A673 (cell line): ENCODE measurements around the gene ESRRA. TPM values are rescaled to one million over a fixed set of nuclear protein-coding genes. Genes with fewer than 3 reads are reported as not detected.
A peak's percentile ranks its signal among the peaks of the same experiment; 100 is the strongest.

Experiments
- BruUV-seq: library from RNA; stranded (reverse); fragments of 400-500 nt; replicated peaks from 2 replicates; lab custom pipeline; 2021; lab: Mats Ljungman, UMichigan
- CTCF ChIA-PET: fragments of 300-600 bp; sonication (Branson Sonifier 250); formaldehyde crosslinking; loops from one replicate; lab custom pipeline; 2022; ENCODE audit warnings: antibody characterized with exemption; lab: Charles Lee
- POLR2A ChIA-PET: fragments of 300-600 bp; sonication (Branson Sonifier 250); formaldehyde crosslinking; loops from one replicate; lab custom pipeline; 2022; ENCODE audit warnings: antibody characterized with exemption; ENCODE audit not compliant: low non-redundant PET; lab: Charles Lee
- DNase-seq: peaks from one replicate; pipeline ENCODE4 v3.0.0-alpha.2; 2015; ENCODE audit warnings: low spot score
- H3K27ac ChIP-seq: fragments of 200-600 bp; sonication (generic); 2 replicates; pipeline ENCODE4 v1.5.1; 2016; ENCODE audit warnings: mixed run types, low read depth, mild to moderate bottlenecking, mixed read lengths, antibody characterized with exemption, low read length; ENCODE audit not compliant: poor library complexity, severe bottlenecking
- H3K27me3 ChIP-seq: fragments of 200-600 bp; sonication (generic); replicated peaks from 2 replicates; pipeline ENCODE4 v1.6.1; 2017; ENCODE audit warnings: mixed run types, low read depth, mild to moderate bottlenecking, mixed read lengths, antibody characterized with exemption, low read length; ENCODE audit not compliant: insufficient read depth, poor library complexity
- H3K36me3 ChIP-seq: fragments of 200-600 bp; sonication (generic); 2 replicates; pipeline ENCODE4 v1.6.1; 2016; ENCODE audit warnings: mixed run types, mild to moderate bottlenecking, mixed read lengths, antibody characterized with exemption, low read length; ENCODE audit not compliant: insufficient read depth, poor library complexity, severe bottlenecking
- H3K4me1 ChIP-seq: fragments of 200-600 bp; sonication (generic); 2 replicates; pipeline ENCODE4 v1.6.1; 2017; ENCODE audit warnings: mixed run types, mild to moderate bottlenecking, mixed read lengths, antibody characterized with exemption, low read length; ENCODE audit not compliant: insufficient read depth, poor library complexity, severe bottlenecking
- H3K4me3 ChIP-seq: fragments of 200-600 bp; sonication (generic); 2 replicates; pipeline ENCODE4 v1.5.1; 2016; ENCODE audit warnings: low read depth, mixed run types, mild to moderate bottlenecking, mixed read lengths, low read length; ENCODE audit not compliant: poor library complexity, severe bottlenecking
- H3K9me3 ChIP-seq: fragments of 200-600 bp; sonication (generic); 2 replicates; pipeline ENCODE4 v1.6.1; 2016; ENCODE audit warnings: mixed run types, low read depth, mild to moderate bottlenecking, mixed read lengths, antibody characterized with exemption, low read length; ENCODE audit not compliant: poor library complexity, severe bottlenecking
- CTCF ChIP-seq: fragments of 300-800, 200-600 bp; sonication (generic); conservative IDR thresholded peaks from 2 replicates; pipeline ENCODE4 v1.5.1; 2017; ENCODE audit warnings: low read depth, mild to moderate bottlenecking, antibody characterized with exemption, low read length, moderate library complexity, mixed read lengths
- EZH2 ChIP-seq: fragments of 200-600 bp; sonication (generic); IDR thresholded peaks from 2 replicates; pipeline ENCODE4 v1.6.1; 2017; ENCODE audit warnings: borderline replicate concordance, low read depth, mild to moderate bottlenecking, mixed read lengths, antibody characterized with exemption, low read length; ENCODE audit not compliant: poor library complexity, severe bottlenecking
- intact Hi-C: fragments of 100-400 bp; cut with micrococcal nuclease; formaldehyde crosslinking; loops from one replicate; pipeline ENCODE4 v1.10.0; 2022; ENCODE audit not compliant: unreplicated experiment
- total RNA-seq: library from RNA; stranded (reverse); gene quantifications from 2 replicates; pipeline ENCODE4 v1.2.3, GENCODE V29; 2021

The ESRRA gene
- total RNA-seq, 1 experiment from 2014 or later: 63.8 TPM

DNA sequence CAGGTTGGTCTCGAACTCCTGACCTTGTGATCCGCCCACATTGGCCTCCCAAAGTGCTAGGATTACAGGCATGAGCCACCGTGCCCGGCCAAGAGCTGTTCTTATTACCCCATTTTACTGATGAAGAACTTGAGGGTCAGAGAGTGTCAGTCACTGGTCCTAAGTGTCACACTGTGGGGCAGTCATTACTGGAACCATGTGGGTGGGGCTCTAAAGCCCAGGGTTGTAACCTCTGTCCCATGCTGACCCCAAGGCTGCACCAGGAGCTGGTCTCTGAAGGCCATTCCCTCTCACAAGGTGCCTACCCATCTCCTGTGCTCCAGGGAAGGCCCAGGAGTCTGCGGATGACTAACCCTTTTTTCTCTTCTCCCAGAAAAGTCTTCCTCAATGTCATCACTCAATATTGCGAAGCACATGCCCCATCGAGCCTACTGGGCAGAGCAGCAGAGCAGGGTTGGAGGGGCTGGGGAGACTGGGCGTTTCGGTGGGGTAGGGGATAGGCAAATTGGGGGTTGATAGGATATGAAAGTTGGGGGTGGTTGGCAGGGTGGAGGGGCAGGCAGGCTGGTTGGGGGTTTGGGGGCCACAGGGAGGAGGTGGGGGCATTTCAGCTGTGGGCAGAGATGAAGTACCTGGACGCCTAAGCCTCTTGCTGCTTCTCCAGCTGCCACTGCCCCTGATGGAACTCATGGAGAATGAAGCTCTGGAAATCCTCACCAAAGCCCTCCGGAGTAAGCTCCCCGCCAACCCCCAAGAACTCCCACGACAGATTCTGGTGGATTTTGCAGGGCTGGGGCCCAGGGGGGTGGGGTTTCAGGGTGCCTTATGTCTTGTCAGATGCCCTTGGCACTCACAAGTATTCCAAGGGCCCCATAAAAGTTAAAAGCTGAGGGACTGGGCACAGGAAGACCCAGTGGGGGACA lies 2.0 kb upstream of the ESRRA start:
- BruUV-seq: no TSS peak
- peaks cover 4% of the 10 kb centered on the region for H3K36me3 ChIP-seq
- H3K27me3 ChIP-seq: peaks cover 13% of the 10 kb centered on the region
- H3K9me3 ChIP-seq: no peaks in the 10 kb centered on the region
- H3K4me3 ChIP-seq: no peak overlapping the region
- POLR2A ChIA-PET: no interaction called here
- TF ChIP-seq EZH2 (no peak), CTCF (no peak)
- no peak for DNase-seq
- CTCF ChIA-PET: interaction anchor here (1.4 to 2.6 kb wide), 6 partner anchors 14 to 99 kb away, joined by 3 to 23 read pairs (median 10); partner anchors contain the start of genes FERMT3, PRDX5 and TRMT112
- H3K4me1 ChIP-seq: peaks cover 24% of the 10 kb centered on the region
- intact Hi-C loops: loop anchor here (2.0 to 5.0 kb wide), 3 partner anchors 33 to 116 kb away; partner anchors contain the start of genes FKBP2 and STIP1
- no peak overlapping the region for H3K27ac ChIP-seq

DNA sequence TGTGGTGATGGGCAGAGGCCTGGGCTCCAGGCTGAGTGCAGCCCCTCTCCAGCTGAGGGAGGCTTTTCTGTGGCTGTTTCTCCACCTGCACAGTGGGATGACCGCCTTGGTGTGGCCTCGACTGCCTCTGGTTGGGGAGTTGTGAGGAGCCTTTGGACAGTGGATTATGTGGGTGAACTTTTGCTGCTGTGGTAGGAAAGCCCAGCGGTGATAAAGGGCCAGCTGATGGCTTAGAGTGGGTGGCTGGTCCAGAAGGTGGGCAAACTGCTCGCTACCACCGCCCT lies 1.4 kb upstream of the ESRRA start:
- intact Hi-C loops: loop anchor here (2.0 to 5.0 kb wide), 3 partner anchors 33 to 117 kb away; partner anchors contain the start of genes FKBP2 and STIP1
- H3K9me3 ChIP-seq: no peaks in the 10 kb centered on the region
- TF ChIP-seq EZH2 (no peak), CTCF (no peak)
- H3K36me3 ChIP-seq: peaks cover 4% of the 10 kb centered on the region
- ChIA-PET POLR2A (no interaction called here), CTCF (interaction anchor here (0.8 to 2.6 kb wide), 8 partner anchors 14 to 119 kb away, joined by 3 to 23 read pairs (median 10); partner anchors contain the start of genes FERMT3, PRDX5 and TRMT112)
- no peak for DNase-seq
- H3K4me1 ChIP-seq: peaks cover 24% of the 10 kb centered on the region
- BruUV-seq: no TSS peak
- H3K27me3 ChIP-seq: peaks cover 12% of the 10 kb centered on the region
- no peak overlapping the region for H3K27ac ChIP-seq
- H3K4me3 ChIP-seq: peak overlapping the region; percentile 58

DNA sequence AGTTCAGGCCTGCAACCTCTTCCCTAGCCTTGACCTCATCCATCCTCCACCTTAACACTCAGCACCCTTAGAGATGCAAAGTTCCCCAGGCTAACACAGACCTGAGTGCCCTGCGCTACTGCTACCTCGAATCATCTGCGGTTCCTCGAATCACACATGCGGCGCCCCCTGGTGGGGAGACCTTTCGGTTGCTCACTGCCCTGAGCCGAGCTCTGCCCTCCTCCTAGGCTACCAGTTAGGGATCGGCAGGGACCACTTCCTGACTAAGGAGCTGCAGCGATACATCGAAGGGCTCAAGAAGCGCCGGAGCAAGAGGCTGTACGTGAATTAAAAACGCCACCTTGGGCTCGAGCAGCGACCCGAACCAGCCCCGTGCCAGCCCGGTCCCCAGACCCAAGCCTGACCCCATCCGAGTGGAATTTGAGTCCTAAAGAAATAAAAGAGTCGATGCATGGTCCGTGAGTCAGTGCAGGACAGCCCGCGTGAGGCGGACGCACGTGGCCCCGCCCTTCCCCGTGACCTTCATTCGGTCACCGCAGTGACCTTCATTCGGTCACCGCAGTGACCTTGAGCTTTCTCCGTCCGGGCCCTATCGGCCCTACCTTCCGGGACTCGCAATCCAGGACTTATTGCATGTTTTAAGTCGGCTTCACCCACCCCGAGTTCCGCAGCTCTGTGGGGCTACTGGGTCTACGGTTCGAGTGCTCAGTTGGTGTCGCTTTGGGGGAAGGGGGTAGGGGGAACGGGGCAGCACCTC lies 830 bp upstream of the ESRRA start:
- intact Hi-C loops: loop anchor here (2.0 to 5.0 kb wide), 3 partner anchors 34 to 117 kb away; partner anchors contain the start of genes FKBP2 and STIP1
- peaks cover 4% of the 10 kb centered on the region for H3K36me3 ChIP-seq
- DNase-seq: peak; percentile 97
- peaks cover 6% of the 10 kb centered on the region for H3K27me3 ChIP-seq
- peak overlapping the region; percentile 87 for H3K27ac ChIP-seq
- H3K9me3 ChIP-seq: no peaks in the 10 kb centered on the region
- ChIA-PET POLR2A (no interaction called here), CTCF (interaction anchor here (0.6 to 2.6 kb wide), 11 partner anchors 10 to 120 kb away, joined by 3 to 23 read pairs (median 10); partner anchors contain the start of genes FERMT3, PRDX5 and TRMT112)
- peak overlapping the region; percentile 58 for H3K4me3 ChIP-seq
- TF ChIP-seq CTCF (peak; percentile 99), EZH2 (no peak)
- peaks cover 24% of the 10 kb centered on the region for H3K4me1 ChIP-seq
- TSS peak; percentile 96 for BruUV-seq
